ENCODE results near the gene GPER1.

The GPER1 gene

GRCh38 chr7:1053816-1054370, 34.0 kb upstream of the GPER1 start:
- no peak for DNase-seq (ENCODE audit: low read depth, low spot score)

- DNase-seq (ENCODE audit: low read depth, low spot score), result no peak
Observed at GRCh38 chr7:1054438-1054837, 33.5 kb upstream of the GPER1 start.

- DNase-seq (ENCODE audit: low read depth, low spot score), result no peak
Observed at GRCh38 chr7:1054861-1055450, 33.0 kb upstream of the GPER1 start.

GRCh38 chr7:1055491-1055955, 32.4 kb upstream of the GPER1 start:
- no peak for DNase-seq (ENCODE audit: low read depth, low spot score)

GRCh38 chr7:1055956-1056784, 31.7 kb upstream of the GPER1 start:
- DNase-seq (ENCODE audit: low read depth, low spot score), result no peak

GRCh38 chr7:1056785-1057410, 31.0 kb upstream of the GPER1 start:
- DNase-seq (ENCODE audit: low read depth, low spot score), result no peak

GRCh38 chr7:1057416-1058291, 30.3 kb upstream of the GPER1 start:
- no peak for DNase-seq (ENCODE audit: low read depth, low spot score)

- DNase-seq (ENCODE audit: low read depth, low spot score), result no peak
Observed at GRCh38 chr7:1058311-1058710, 29.6 kb upstream of the GPER1 start.

- DNase-seq (ENCODE audit: low read depth, low spot score), result no peak
Observed at GRCh38 chr7:1058821-1059199, 29.1 kb upstream of the GPER1 start.

- no peak for DNase-seq (ENCODE audit: low read depth, low spot score)
Observed at GRCh38 chr7:1059200-1060091, 28.5 kb upstream of the GPER1 start.

- DNase-seq (ENCODE audit: low read depth, low spot score), result no peak
Observed at GRCh38 chr7:1060315-1061072, 27.4 kb upstream of the GPER1 start.

- no peak for DNase-seq (ENCODE audit: low read depth, low spot score)
Observed at GRCh38 chr7:1061180-1061579, 26.7 kb upstream of the GPER1 start.

- no peak for DNase-seq (ENCODE audit: low read depth, low spot score)
Observed at GRCh38 chr7:1062296-1063294, 25.3 kb upstream of the GPER1 start.

- no peak for DNase-seq (ENCODE audit: low read depth, low spot score)
Observed at GRCh38 chr7:1063361-1063760, 24.6 kb upstream of the GPER1 start.

- no peak for DNase-seq (ENCODE audit: low read depth, low spot score)
Observed at GRCh38 chr7:1064581-1064980, 23.3 kb upstream of the GPER1 start.

GRCh38 chr7:1065263-1065584, 22.7 kb upstream of the GPER1 start:
- DNase-seq (ENCODE audit: low read depth, low spot score), result no peak

- peak; percentile 69 for DNase-seq (ENCODE audit: low read depth, low spot score)
Observed at GRCh38 chr7:1065585-1066241, 22.2 kb upstream of the GPER1 start.

GRCh38 chr7:1066242-1066588, 21.7 kb upstream of the GPER1 start:
- DNase-seq (ENCODE audit: low read depth, low spot score), result no peak

Data from activated CD4-positive, CD25-positive, alpha-beta regulatory T cell treated with anti-CD3 and anti-CD28 coated beads, Interleukin-2, amount 50 U/mL, for 16 hours (primary cell).